HG02623 (cell line): Measurements from ENCODE around the gene TYR.
"Not testable (repeated sequence)": the region's sequence is repeated elsewhere in the genome, so short reads cannot be mapped to it uniquely, and the experiment has no call there.

Experiments used
- ATAC-seq: cut with Tn5 transposase; IDR thresholded peaks from one replicate; pipeline ENCODE4 v1.9.1; 2021; ENCODE audit warnings: moderate library complexity; ENCODE audit not compliant: unreplicated experiment

The TYR gene

DNA sequence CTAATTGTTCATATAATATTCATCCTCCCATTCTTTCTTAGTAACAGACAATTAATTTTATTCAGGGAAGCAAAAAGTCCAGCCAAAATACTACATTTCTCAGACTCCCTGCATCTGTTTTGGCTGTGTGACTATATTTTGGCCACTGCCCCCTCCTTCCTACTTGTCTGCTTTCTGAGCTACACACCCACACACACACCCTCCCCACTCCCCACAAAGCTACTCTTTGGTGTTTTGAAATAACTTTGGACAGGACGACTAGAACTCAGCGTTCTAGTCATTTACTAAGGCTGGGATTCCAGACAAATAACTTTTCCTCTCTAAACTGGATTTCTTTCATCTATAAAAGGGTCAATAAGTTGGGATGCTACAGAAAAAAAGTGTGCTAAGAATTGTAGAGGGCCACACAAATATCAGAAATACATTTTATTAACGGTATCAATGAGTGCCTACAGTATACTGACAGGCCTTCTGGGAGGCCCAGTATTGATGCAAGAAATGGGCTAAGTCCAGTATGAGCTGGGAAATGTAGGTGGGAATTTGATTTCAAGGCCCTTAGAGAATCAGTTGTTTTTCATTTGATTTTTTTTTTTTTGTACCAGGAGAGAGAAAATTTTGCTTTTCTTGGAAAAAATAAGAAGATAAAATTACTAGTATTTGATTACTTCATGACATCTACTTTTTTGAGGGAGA lies 165.4 kb downstream of the TYR start:
- not testable (repeated sequence) for ATAC-seq
